ENCODE data around the gene LILRB5. TPM values are rescaled to one million over a fixed set of nuclear protein-coding genes. Genes with fewer than 3 reads are reported as not detected.

Gene LILRB5
- total and polyA plus RNA-seq, 2 of the 4 experiments (the other 2 are of a cell fraction) = not detected

- no peak overlapping the region for H3K18ac ChIP-seq (ENCODE audit: low read depth, low read length)
These were observed 40.2 kb downstream of the LILRB5 start for GRCh38 chr19:54216869-54217268.

More at GRCh38 chr19:54216869-54217268, 40.2 kb downstream of the LILRB5 start:
- Histone ChIP-seq H3K56ac (ENCODE audit: extremely low read depth, insufficient read depth, low read length) (no peak overlapping the region), H3K9me3 (ENCODE audit: control insufficient read depth, insufficient read depth, low read length) (no peaks in the 10 kb centered on the region), H2BK5ac (ENCODE audit: low read depth, low read length, poor library complexity, severe bottlenecking) (no peak overlapping the region), H3K4me3 (ENCODE audit: insufficient read depth, low read depth, low read length) (no peak overlapping the region), H4K20me1 (ENCODE audit: insufficient read depth, low read length) (no peaks in the 10 kb centered on the region), H3K14ac (replicated peaks; ENCODE audit: low read depth, low read length) (no peak overlapping the region), H2BK15ac (ENCODE audit: low read depth, low read length) (no peak overlapping the region), H4K5ac (ENCODE audit: low read depth, low read length) (no peak overlapping the region), H2AFZ (replicated peaks; ENCODE audit: low read length, poor library complexity) (no peak overlapping the region), H3K23ac (ENCODE audit: low read depth, low read length) (no peak overlapping the region), H3K79me1 (ENCODE audit: low read depth in 1 of 2, low read length in 2 of 2) (no peaks in the 10 kb centered on the region), H2BK120ac (ENCODE audit: low read depth, low read length) (no peak overlapping the region), H3K4ac (ENCODE audit: low read depth, low read length) (no peak overlapping the region), H2AK5ac (ENCODE audit: low read depth, low read length) (no peak overlapping the region), H3K9ac (ENCODE audit: low read depth, low read length) (no peak overlapping the region), H2BK20ac (ENCODE audit: low read depth, low read length) (no peak overlapping the region), H3K27ac (ENCODE audit: insufficient read depth, low read length) (no peak overlapping the region), H4K91ac (ENCODE audit: insufficient read depth, low read depth, low read length) (no peak overlapping the region), H3K9me1 (ENCODE audit: insufficient read depth, low read length) (no peaks in the 10 kb centered on the region), H3K36me3 (ENCODE audit: control insufficient read depth, insufficient read depth, low read length) (no peaks in the 10 kb centered on the region), H3K4me1 (ENCODE audit: control insufficient read depth, insufficient read depth, low read length) (no peaks in the 10 kb centered on the region), H4K8ac (ENCODE audit: low read depth in 2 of 2, low read length in 2 of 2) (no peak overlapping the region), H3K4me2 (ENCODE audit: low read depth, low read length) (no peak overlapping the region), H2AK9ac (replicated peaks; ENCODE audit: low read depth, low read length, poor library complexity) (no peak overlapping the region), H3K27me3 (ENCODE audit: control insufficient read depth, insufficient read depth, low read length) (no peaks in the 10 kb centered on the region; the same call in 1 of the 2 replicates)
- DNase-seq (no peak), ATAC-seq (ENCODE audit: low read depth) (no peak)
- POLR2A ChIA-PET (ENCODE audit: unreplicated experiment) = no interaction called here
- 80% methylated on average over 1 of the region's 9 CpGs; no CpG with 5 or more reads in 1 of the 2 experiments for WGBS, 2 experiments (ENCODE audit: extremely low coverage in 2 of 2, insufficient read length in 1 of 2)
- BruUV-seq (replicated peaks) = no TSS peak
- CTCF ChIA-PET = no interaction called here
- in situ Hi-C loops (cut with MboI; ENCODE audit: low sequenced_read_pairs) (no loop called here), intact Hi-C loops (cut with micrococcal nuclease) (no loop called here), dilution Hi-C loops (cut with HindIII; ENCODE audit: low sequenced_read_pairs, unreplicated experiment) (no loop called here)
- no peak for TF ChIP-seq RAD21 (IDR thresholded peaks at IDR 0.05; ENCODE audit: low read length)
- no peak for TF ChIP-seq NFE2L2 (IDR thresholded peaks at IDR 0.05; ENCODE audit: low read depth, low read length)
- no peak for TF ChIP-seq ELK1 (IDR thresholded peaks at IDR 0.05; ENCODE audit: borderline replicate concordance, low read depth, low read length)
- TF ChIP-seq MXI1 (IDR thresholded peaks at IDR 0.05; ENCODE audit: borderline replicate concordance, low read depth, low read length) = no peak
- TF ChIP-seq FOS (IDR thresholded peaks at IDR 0.05; ENCODE audit: low read depth, low read length) = no peak
- no peak for TF ChIP-seq CEBPB (IDR thresholded peaks at IDR 0.05; ENCODE audit: low read depth, low read length)
- TF ChIP-seq POLR2A (IDR thresholded peaks at IDR 0.05; ENCODE audit: low read depth, low read length) = no peak
- TF ChIP-seq CTCF (conservative IDR thresholded peaks at IDR 0.05; ENCODE audit: low read depth, low read length) = no peak
- TF ChIP-seq CHD1 (IDR thresholded peaks at IDR 0.05; ENCODE audit: low read depth, low read length) = no peak
- TF ChIP-seq USF2 (IDR thresholded peaks at IDR 0.05; ENCODE audit: low read depth, low read length) = no peak
- TF ChIP-seq MAFK (IDR thresholded peaks at IDR 0.05; ENCODE audit: low read depth, low read length) = no peak
- no peak for TF ChIP-seq RFX5 (IDR thresholded peaks at IDR 0.05; ENCODE audit: low read depth, low read length)
- no peak for TF ChIP-seq BHLHE40 (IDR thresholded peaks at IDR 0.05; ENCODE audit: low read depth, low read length)
- TF ChIP-seq SMC3 (IDR thresholded peaks at IDR 0.05; ENCODE audit: low read depth, low read length) = no peak
- no peak for TF ChIP-seq RCOR1 (IDR thresholded peaks at IDR 0.05; ENCODE audit: insufficient replicate concordance, low read length)
